Hematopoietic multipotent progenitor cell (in vitro differentiated cells): ENCODE results near the gene SYNM. TPM values are rescaled to one million over a fixed set of nuclear protein-coding genes. Genes with fewer than 3 reads are reported as not detected.

Source experiments
- DNase-seq, 3 donors: peaks; one replicate each; pipeline ENCODE4 v3.0.0-alpha.2; 2011 to 2015; ENCODE audit warnings: low read depth in 2 of 3, low spot score in 2 of 3
- total RNA-seq: library from RNA; depleted of rRNA; stranded (reverse); fragments of >200 nt; gene quantifications from one replicate; pipeline ENCODE4 v1.2.3, GENCODE V29; 2012

Gene SYNM
- total RNA-seq, 1 donor, result under 0.01 TPM

GRCh38 chr15:99121691-99122410, 17.0 kb downstream of the SYNM start:
- no peak for DNase-seq

GRCh38 chr15:99122831-99123712, 18.2 kb downstream of the SYNM start:
- no peak for DNase-seq

GRCh38 chr15:99123713-99124451, 19.0 kb downstream of the SYNM start:
- DNase-seq, result peak in 1 of 3 donors; percentile 42

GRCh38 chr15:99124641-99125040, 19.8 kb downstream of the SYNM start:
- no peak for DNase-seq

GRCh38 chr15:99125061-99125891, 20.4 kb downstream of the SYNM start:
- DNase-seq, result no peak

- DNase-seq, result no peak
Measured at GRCh38 chr15:99126131-99126588, 21.3 kb downstream of the SYNM start.

- no peak for DNase-seq
Measured at GRCh38 chr15:99126930-99127329, 22.1 kb downstream of the SYNM start.

- no peak for DNase-seq
Measured at GRCh38 chr15:99127773-99128172, 22.9 kb downstream of the SYNM start.

- DNase-seq, result no peak
Measured at GRCh38 chr15:99128411-99128810, 23.5 kb downstream of the SYNM start.

- no peak for DNase-seq
Measured at GRCh38 chr15:99129644-99130043, 24.8 kb downstream of the SYNM start.

- DNase-seq, result no peak
Measured at GRCh38 chr15:99130314-99130713, 25.4 kb downstream of the SYNM start.

GRCh38 chr15:99130765-99131440, 26.0 kb downstream of the SYNM start:
- DNase-seq, result no peak

GRCh38 chr15:99131441-99132023, 26.7 kb downstream of the SYNM start:
- no peak for DNase-seq

- no peak for DNase-seq
Measured at GRCh38 chr15:99132122-99132521, 27.2 kb downstream of the SYNM start.

GRCh38 chr15:99132634-99133287, 27.9 kb downstream of the SYNM start:
- no peak for DNase-seq

- DNase-seq, result no peak
Measured at GRCh38 chr15:99134317-99134821, 29.5 kb downstream of the SYNM start.

GRCh38 chr15:99135194-99135593, 30.3 kb downstream of the SYNM start:
- DNase-seq, result no peak

GRCh38 chr15:99137111-99137546, 32.2 kb downstream of the SYNM start:
- DNase-seq, result no peak

GRCh38 chr15:99137877-99138276, 33.0 kb downstream of the SYNM start:
- DNase-seq, result no peak
